CD14-positive monocyte (primary cell): ENCODE data around the gene SOX15. TPM values are rescaled to one million over a fixed set of nuclear protein-coding genes. Genes with fewer than 3 reads are reported as not detected.

Experiments
- DNase-seq, 3 donors: peaks; one replicate each; pipeline ENCODE4 v3.0.0-alpha.2; 2011 to 2022
- H2AFZ ChIP-seq: 2 replicates; pipeline ENCODE4 v1.6.0; 2012; ENCODE audit warnings: mild to moderate bottlenecking, low read depth, low read length, inconsistent platforms; ENCODE audit not compliant: insufficient read depth, poor library complexity, severe bottlenecking
- H3K27ac ChIP-seq, 2 donors: 1 replicate in 1 of 2; 2 replicates in 1 of 2; pipeline ENCODE4 v1.5.1; 2012 to 2013; ENCODE audit warnings: low read length in 2 of 2, control low read depth in 1 of 2, inconsistent platforms in 1 of 2, low read depth in 1 of 2, mild to moderate bottlenecking in 1 of 2
- H3K27me3 ChIP-seq, 2 donors: one replicate each; pipeline versions ENCODE4 v1.6.0 to v1.6.1; 2011 to 2013; ENCODE audit warnings: low read length in 2 of 2; ENCODE audit not compliant: control insufficient read depth in 2 of 2, insufficient read depth in 2 of 2
- H3K36me3 ChIP-seq, 2 donors: replicated peaks in 1 of 2; 1 replicate in 1 of 2; 2 replicates in 1 of 2; pipeline versions ENCODE4 v1.5.1 to v1.6.1; 2012 to 2013; ENCODE audit warnings: low read length in 2 of 2, control low read depth in 1 of 2, inconsistent platforms in 1 of 2, mild to moderate bottlenecking in 1 of 2; ENCODE audit not compliant: insufficient read depth in 2 of 2, control insufficient read depth in 1 of 2
- H3K4me1 ChIP-seq, 2 donors: 1 replicate in 1 of 2; 2 replicates in 1 of 2; pipeline versions ENCODE4 v1.5.1 to v1.6.1; 2012 to 2013; ENCODE audit warnings: low read length in 2 of 2, control low read depth in 1 of 2, inconsistent platforms in 1 of 2, mild to moderate bottlenecking in 1 of 2, moderate library complexity in 1 of 2; ENCODE audit not compliant: insufficient read depth in 2 of 2, control insufficient read depth in 1 of 2
- H3K4me2 ChIP-seq: replicated peaks from 2 replicates; pipeline ENCODE3; 2012; ENCODE audit warnings: low read length, moderate library complexity, mild to moderate bottlenecking; ENCODE audit not compliant: poor library complexity, severe bottlenecking; ENCODE audit errors: extremely low read depth
- H3K4me3 ChIP-seq, 3 experiments: fragments of 200-600 bp in 1 of 3; sonication (generic) in 1 of 3; replicated peaks in 1 of 3; 1 replicate in 2 of 3; 2 replicates in 1 of 3; pipeline ENCODE4 v1.5.1; 2011 to 2013; ENCODE audit warnings: low read length in 3 of 3, mild to moderate bottlenecking in 3 of 3, control low read depth in 2 of 3, low read depth in 2 of 3, inconsistent platforms in 1 of 3, moderate library complexity in 1 of 3
- H3K79me2 ChIP-seq: 2 replicates; pipeline ENCODE4 v1.6.0; 2012; ENCODE audit warnings: mild to moderate bottlenecking, control low read depth, inconsistent platforms, low read length, moderate library complexity; ENCODE audit not compliant: insufficient read depth
- H3K9ac ChIP-seq: 2 replicates; pipeline ENCODE4 v1.6.0; 2017; ENCODE audit warnings: low read length, mild to moderate bottlenecking; ENCODE audit not compliant: insufficient read depth, poor library complexity, severe bottlenecking
- H3K9me3 ChIP-seq, 2 donors: replicated peaks in 1 of 2; 1 replicate in 1 of 2; 2 replicates in 1 of 2; pipeline versions ENCODE4 v1.5.1 to v1.6.1; 2012 to 2013; ENCODE audit warnings: low read length in 2 of 2, control low read depth in 1 of 2; ENCODE audit not compliant: control insufficient read depth in 1 of 2, insufficient read depth in 1 of 2
- H4K20me1 ChIP-seq: 2 replicates; pipeline ENCODE4 v1.6.0; 2012; ENCODE audit warnings: mild to moderate bottlenecking, low read length, control low read depth, moderate library complexity; ENCODE audit not compliant: insufficient read depth
- H3K27ac Mint-ChIP-seq, 7 donors: one replicate each; pipeline ENCODE4 v1.8.0; 2020; ENCODE audit warnings: mild to moderate bottlenecking in 7 of 7, mixed read lengths in 7 of 7, moderate library complexity in 6 of 7, inconsistent platforms in 2 of 7
- H3K27me3 Mint-ChIP-seq, 3 donors: one replicate each; pipeline ENCODE4 v1.8.0; 2021 to 2022; ENCODE audit warnings: low read depth in 3 of 3, mild to moderate bottlenecking in 3 of 3, mixed read lengths in 3 of 3, moderate library complexity in 3 of 3, inconsistent platforms in 1 of 3
- H3K36me3 Mint-ChIP-seq, 2 donors: one replicate each; pipeline ENCODE4 v1.8.0; 2020; ENCODE audit warnings: mixed read lengths in 2 of 2, inconsistent platforms in 1 of 2, mild to moderate bottlenecking in 1 of 2
- H3K4me1 Mint-ChIP-seq: one replicate; pipeline ENCODE4 v1.8.0; 2020; ENCODE audit warnings: mild to moderate bottlenecking, mixed read lengths
- H3K4me3 Mint-ChIP-seq, 2 donors: one replicate each; pipeline ENCODE4 v1.8.0; 2020; ENCODE audit warnings: mild to moderate bottlenecking in 2 of 2, mixed read lengths in 2 of 2, moderate library complexity in 1 of 2
- H3K9me3 Mint-ChIP-seq, 7 donors: one replicate each; pipeline ENCODE4 v1.8.0; 2020 to 2022; ENCODE audit warnings: mixed read lengths in 7 of 7, mild to moderate bottlenecking in 6 of 7, moderate library complexity in 6 of 7, inconsistent platforms in 2 of 7
- WGBS: methylation state at CpG from one replicate; pipeline ENCODE4 v1.1.5; 2013; ENCODE audit warnings: missing lambda C conversion rate; ENCODE audit not compliant: insufficient coverage; 5-methylcytosine and 5-hydroxymethylcytosine counted together
- intact Hi-C, 2 donors: fragments of 100-400 bp; cut with micrococcal nuclease; formaldehyde crosslinking; loops; one replicate each; pipeline versions ENCODE4 v1.15.0 to v1.15.1; 2023
- polyA plus RNA-seq, 3 donors: library from polyadenylated mRNA; depleted of rRNA in 1 of 3; unstranded in 2 of 3; stranded (reverse) in 1 of 3; fragments of 300-500 nt in 2 of 3; fragments of >200 nt in 1 of 3; fragmentation: Illumina TruSeq in 2 of 3; gene quantifications; 1 replicate in 2 of 3; 2 replicates in 1 of 3; pipeline ENCODE4 v1.2.3, GENCODE V29; 2012 to 2021
- TF ChIP-seq, protein P1 (sequence below): fragments of 200-600 bp; IDR thresholded peaks from one replicate; pipeline ENCODE4 v1.8.0; 2022; ENCODE audit warnings: antibody characterized with exemption, mild to moderate bottlenecking

The SOX15 gene
- polyA plus RNA-seq, 3 donors: 0.86 to 1.2 (median 1.1) TPM

DNA sequence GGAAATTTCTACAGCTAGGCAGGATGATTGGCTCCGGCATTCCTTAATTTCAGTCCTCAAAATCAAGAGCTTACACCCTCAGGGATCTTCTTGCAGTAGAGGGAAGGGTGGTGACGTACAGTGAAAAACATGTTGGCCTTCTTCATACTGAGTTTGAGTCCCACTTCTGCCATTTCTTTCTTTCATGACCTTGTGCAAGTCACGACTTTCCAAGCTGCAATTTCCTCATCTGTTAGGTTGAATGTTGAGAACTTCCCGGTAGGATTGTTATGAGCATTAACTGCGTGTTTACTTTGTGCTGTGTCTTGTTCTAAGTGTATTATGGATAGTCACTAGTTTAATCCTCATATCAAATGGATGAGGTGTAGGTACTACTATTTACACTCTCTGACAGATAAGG lies 20.3 kb downstream of the SOX15 start:
- H3K79me2 ChIP-seq: peaks cover 79% of the 10 kb centered on the region
- peaks cover 22% of the 10 kb centered on the region for H3K4me1 Mint-ChIP-seq

DNA sequence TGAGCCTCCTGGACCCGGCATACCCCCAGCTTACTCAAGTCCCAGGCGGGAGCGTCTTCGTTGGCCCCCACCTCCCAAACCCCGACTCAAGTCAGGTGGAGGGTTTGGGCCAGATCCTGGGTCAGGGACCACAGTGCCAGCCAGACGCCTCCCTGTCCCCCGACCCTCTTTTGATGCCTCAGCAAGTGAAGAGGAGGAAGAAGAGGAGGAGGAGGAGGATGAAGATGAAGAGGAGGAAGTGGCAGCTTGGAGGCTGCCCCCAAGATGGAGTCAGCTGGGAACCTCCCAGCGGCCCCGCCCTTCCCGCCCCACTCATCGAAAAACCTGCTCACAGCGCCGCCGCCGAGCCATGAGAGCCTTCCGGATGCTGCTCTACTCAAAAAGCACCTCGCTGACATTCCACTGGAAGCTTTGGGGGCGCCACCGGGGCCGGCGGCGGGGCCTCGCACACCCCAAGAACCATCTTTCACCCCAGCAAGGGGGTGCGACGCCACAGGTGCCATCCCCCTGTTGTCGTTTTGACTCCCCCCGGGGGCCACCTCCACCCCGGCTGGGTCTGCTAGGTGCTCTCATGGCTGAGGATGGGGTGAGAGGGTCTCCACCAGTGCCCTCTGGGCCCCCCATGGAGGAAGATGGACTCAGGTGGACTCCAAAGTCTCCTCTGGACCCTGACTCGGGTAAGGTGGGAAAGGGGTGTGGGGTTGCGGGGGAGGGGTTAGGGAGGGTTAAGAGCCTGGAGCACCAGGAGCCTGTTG lies 26.6 kb downstream of the SOX15 start:
- DNase-seq: peak in 1 of 3 donors; percentile 5
- TF ChIP-seq, protein P1, sequence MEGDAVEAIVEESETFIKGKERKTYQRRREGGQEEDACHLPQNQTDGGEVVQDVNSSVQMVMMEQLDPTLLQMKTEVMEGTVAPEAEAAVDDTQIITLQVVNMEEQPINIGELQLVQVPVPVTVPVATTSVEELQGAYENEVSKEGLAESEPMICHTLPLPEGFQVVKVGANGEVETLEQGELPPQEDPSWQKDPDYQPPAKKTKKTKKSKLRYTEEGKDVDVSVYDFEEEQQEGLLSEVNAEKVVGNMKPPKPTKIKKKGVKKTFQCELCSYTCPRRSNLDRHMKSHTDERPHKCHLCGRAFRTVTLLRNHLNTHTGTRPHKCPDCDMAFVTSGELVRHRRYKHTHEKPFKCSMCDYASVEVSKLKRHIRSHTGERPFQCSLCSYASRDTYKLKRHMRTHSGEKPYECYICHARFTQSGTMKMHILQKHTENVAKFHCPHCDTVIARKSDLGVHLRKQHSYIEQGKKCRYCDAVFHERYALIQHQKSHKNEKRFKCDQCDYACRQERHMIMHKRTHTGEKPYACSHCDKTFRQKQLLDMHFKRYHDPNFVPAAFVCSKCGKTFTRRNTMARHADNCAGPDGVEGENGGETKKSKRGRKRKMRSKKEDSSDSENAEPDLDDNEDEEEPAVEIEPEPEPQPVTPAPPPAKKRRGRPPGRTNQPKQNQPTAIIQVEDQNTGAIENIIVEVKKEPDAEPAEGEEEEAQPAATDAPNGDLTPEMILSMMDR: no peak
- Mint-ChIP-seq H3K27me3 (peaks cover 0 to 3% (median 2%) of the 10 kb centered on the region in 3 donors), H3K4me1 (peaks cover 35% of the 10 kb centered on the region), H3K4me3 (no peak overlapping the region), H3K9me3 (peaks cover 0 to 3% (median 0%) of the 10 kb centered on the region in 7 donors), H3K27ac (peak overlapping the region in 2 of 7 donors; percentile 93), H3K36me3 (peaks cover 48 to 77% of the 10 kb centered on the region in 2 donors)
- Histone ChIP-seq H2AFZ (no peak overlapping the region), H3K4me2 (no peak overlapping the region), H3K27me3 (no peaks in the 10 kb centered on the region), H4K20me1 (peaks cover 36% of the 10 kb centered on the region), H3K4me3 (peak overlapping the region in 1 of 3 experiments; percentile 91), H3K27ac (no peak overlapping the region), H3K36me3 (peaks cover 55 to 57% of the 10 kb centered on the region in 2 donors), H3K9ac (no peak overlapping the region), H3K4me1 (peaks cover 34 to 41% of the 10 kb centered on the region in 2 donors), H3K9me3 (no peaks in the 10 kb centered on the region), H3K79me2 (peaks cover 81% of the 10 kb centered on the region)
- intact Hi-C loops: loop anchor here (5.0 to 10.0 kb wide), 5 partner anchors 126 to 308 kb away; partner anchors contain the start of genes FGF11 (in 2 of the 2), TMEM102 (in 2 of the 2), CTDNEP1 (in 1 of the 2) and ELP5 (in 1 of the 2)
- 94% methylated on average over 11 of the region's 30 CpGs for WGBS

More for the DNA sequence above, 20.3 kb downstream of the SOX15 start:
- no peak overlapping the region for H3K4me2 ChIP-seq
- H4K20me1 ChIP-seq: peaks cover 24% of the 10 kb centered on the region
- DNase-seq: peak in 1 of 3 donors; percentile 2
- H3K27ac ChIP-seq: no peak overlapping the region
- peaks cover 68 to 84% of the 10 kb centered on the region in 2 donors for H3K36me3 Mint-ChIP-seq
- no peaks in the 10 kb centered on the region for H3K27me3 ChIP-seq
- TF ChIP-seq, protein P1: no peak
- intact Hi-C loops: loop anchor here (10.0 kb wide), 3 partner anchors 135 to 315 kb away; partner anchors contain the start of genes CTDNEP1 (in 1 of the 2), ELP5 (in 1 of the 2), FGF11 (in 1 of the 2) and KCTD11 (in 1 of the 2)
- no peak overlapping the region for H3K4me3 Mint-ChIP-seq
- no peak overlapping the region for H3K4me3 ChIP-seq
- no peak overlapping the region for H3K9ac ChIP-seq
- H3K9me3 ChIP-seq: no peaks in the 10 kb centered on the region
- peaks cover 16 to 20% of the 10 kb centered on the region in 2 donors for H3K4me1 ChIP-seq
- H2AFZ ChIP-seq: no peak overlapping the region
- peaks cover 60 to 76% of the 10 kb centered on the region in 2 donors for H3K36me3 ChIP-seq
- peaks cover 0 to 4% (median 0%) of the 10 kb centered on the region in 7 donors for H3K9me3 Mint-ChIP-seq
- peak overlapping the region in 2 of 7 donors; percentile 2 to 47 for H3K27ac Mint-ChIP-seq
- H3K27me3 Mint-ChIP-seq: peaks cover 0 to 2% (median 2%) of the 10 kb centered on the region in 3 donors
- 100% methylated on average over 1 of the region's 5 CpGs for WGBS
